ENCODE data around the gene CHD6. TPM values are rescaled to one million over a fixed set of nuclear protein-coding genes. Genes with fewer than 3 reads are reported as not detected.
A peak's percentile ranks its signal among the peaks of the same experiment; 100 is the strongest.

The CHD6 gene
- total RNA-seq, 2 experiments from 2014 or later, result 39.4 to 42.5 TPM

DNA sequence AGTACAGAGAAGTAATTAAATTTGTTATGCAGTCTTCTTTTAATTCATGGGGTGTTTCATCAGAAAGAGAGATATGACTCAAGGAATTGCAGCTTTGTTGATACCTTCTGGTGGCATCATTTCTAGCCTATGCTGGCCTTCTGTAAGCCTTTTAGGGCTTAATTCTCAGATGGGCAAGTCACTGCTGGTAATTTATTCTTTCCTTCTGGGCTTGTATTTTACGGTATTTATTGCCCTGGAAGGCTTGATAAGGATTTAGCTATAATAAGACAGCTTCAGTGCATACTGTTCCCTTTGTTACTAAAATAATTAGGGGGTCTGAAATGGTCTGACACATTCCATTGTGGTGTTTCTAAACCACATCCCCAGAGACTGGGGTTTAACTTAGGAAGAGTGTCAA is 193.6 kb downstream of the CHD6 start:
- no peak overlapping the region for H3K4me3 Mint-ChIP-seq
- no peak for DNase-seq
- H3K27ac Mint-ChIP-seq, result no peak overlapping the region
- ChIA-PET POLR2A (no interaction called here), CTCF (interaction anchor here (2.3 kb wide), 1 partner anchor 14 kb away, joined by 8 read pairs; no protein-coding TSS in a partner anchor)
- no peaks in the 10 kb centered on the region for H3K27me3 Mint-ChIP-seq
- peaks cover 83% of the 10 kb centered on the region for H3K36me3 Mint-ChIP-seq (ENCODE audit: low read depth)
- peaks cover 4% of the 10 kb centered on the region for H3K9me3 Mint-ChIP-seq
- peaks cover 52% of the 10 kb centered on the region for H3K4me1 Mint-ChIP-seq

DNA sequence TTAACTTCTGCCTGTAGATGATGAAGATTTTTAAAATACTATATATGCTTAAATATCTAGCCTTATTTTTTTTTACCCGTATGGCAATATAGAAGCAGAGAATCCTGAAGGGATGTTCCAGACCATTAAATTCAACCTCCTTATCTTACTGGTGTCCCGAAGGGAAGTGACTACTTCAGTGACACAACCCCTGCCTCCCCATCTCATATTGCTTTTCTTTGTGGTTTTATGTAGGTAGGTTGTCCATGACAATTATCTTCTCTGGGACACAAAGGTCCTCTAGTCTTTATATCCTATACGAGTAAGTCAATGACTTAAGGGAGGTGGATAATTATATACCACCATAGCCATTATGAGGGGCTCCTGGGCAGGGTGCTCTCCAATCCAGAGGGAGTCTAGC is 194.2 kb downstream of the CHD6 start:
- ChIA-PET CTCF (no interaction called here), POLR2A (no interaction called here)
- H3K36me3 Mint-ChIP-seq (ENCODE audit: low read depth), result peaks cover 79% of the 10 kb centered on the region
- no peak overlapping the region for H3K27ac Mint-ChIP-seq
- peaks cover 4% of the 10 kb centered on the region for H3K9me3 Mint-ChIP-seq
- H3K4me3 Mint-ChIP-seq, result no peak overlapping the region
- no peak for DNase-seq
- H3K4me1 Mint-ChIP-seq, result peaks cover 47% of the 10 kb centered on the region
- H3K27me3 Mint-ChIP-seq, result no peaks in the 10 kb centered on the region

DNA sequence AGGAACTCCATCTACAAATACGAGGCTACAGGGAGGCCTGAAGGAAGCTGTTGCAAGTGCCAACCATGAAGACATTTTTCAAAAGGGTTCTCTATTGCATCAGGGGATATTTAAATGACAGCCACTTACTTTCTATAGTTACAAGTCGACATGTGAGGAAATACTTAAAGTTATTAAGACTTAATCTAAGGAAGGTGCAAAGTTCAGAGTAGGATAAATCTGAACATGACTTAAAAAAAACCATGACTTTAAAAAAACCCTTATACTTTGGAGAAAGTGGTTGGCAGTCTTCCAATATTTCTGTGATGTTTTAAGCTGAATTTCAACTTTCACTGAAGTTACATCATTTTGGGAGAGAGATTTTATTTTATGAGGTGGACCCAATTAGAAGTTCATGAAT is 195.2 kb downstream of the CHD6 start:
- Mint-ChIP-seq H3K27ac (no peak overlapping the region), H3K4me1 (peaks cover 37% of the 10 kb centered on the region), H3K4me3 (no peak overlapping the region), H3K9me3 (no peaks in the 10 kb centered on the region), H3K27me3 (no peaks in the 10 kb centered on the region), H3K36me3 (ENCODE audit: low read depth) (peaks cover 74% of the 10 kb centered on the region)
- CTCF ChIA-PET, result interaction anchor here (0.6 to 1.0 kb wide), 2 partner anchors 11 to 176 kb away, joined by 3 read pairs; no protein-coding TSS in a partner anchor
- no peak for DNase-seq
- POLR2A ChIA-PET, result no interaction called here

DNA sequence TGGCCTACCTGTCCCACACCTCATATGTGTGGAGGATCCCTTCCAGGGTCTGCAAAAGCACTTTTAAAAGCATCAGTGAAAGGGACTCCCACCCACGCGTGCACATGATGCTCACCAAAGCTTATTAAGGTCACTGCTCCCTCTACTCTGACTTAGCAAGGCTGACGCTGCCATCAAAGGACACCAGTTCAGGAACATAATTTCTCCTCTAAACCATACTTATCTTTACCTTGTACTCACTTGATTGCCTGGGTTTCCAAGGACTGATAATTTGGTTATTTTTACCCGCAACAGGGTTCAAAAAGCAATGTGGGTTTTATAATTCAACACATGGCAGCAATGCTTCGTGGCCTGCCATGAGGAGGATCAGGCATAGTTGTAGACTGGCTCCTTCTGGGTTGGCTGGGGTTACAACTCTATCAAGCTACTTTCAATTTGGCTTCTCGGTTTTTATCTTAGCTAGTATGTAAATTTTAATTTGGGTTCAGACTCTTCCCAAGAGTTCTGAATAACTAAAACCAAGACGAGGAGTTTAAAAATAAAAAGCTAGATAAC is 199.4 kb downstream of the CHD6 start:
- CTCF ChIA-PET, result no interaction called here
- POLR2A ChIA-PET, result no interaction called here
- no peak overlapping the region for H3K27ac Mint-ChIP-seq
- H3K4me3 Mint-ChIP-seq, result no peak overlapping the region
- no peaks in the 10 kb centered on the region for H3K27me3 Mint-ChIP-seq
- no peaks in the 10 kb centered on the region for H3K9me3 Mint-ChIP-seq
- H3K36me3 Mint-ChIP-seq (ENCODE audit: low read depth), result peaks cover 67% of the 10 kb centered on the region
- no peak for DNase-seq
- peaks cover 20% of the 10 kb centered on the region for H3K4me1 Mint-ChIP-seq

DNA sequence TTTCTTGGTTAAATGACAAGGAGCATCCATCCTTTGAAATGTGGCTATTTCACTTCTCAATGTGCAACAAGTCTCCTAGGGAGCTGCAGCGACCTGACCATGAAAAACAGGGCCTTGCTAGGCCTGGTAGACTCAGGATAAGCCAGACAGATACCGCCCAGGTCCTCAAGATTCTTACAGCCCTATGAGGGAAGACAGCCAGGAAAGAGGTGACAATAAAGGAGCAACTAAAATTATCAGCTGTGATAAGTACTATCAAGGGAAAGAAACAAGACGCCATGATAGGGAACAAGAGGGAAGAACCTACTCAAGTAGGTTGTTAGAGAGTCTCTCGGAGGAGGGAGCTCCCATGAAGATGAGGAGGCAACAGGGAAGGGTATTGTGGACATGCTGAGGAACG is 200.1 kb downstream of the CHD6 start:
- ChIA-PET CTCF (interaction anchor here (1.9 kb wide), 1 partner anchor 9 kb away, joined by 11 read pairs; no protein-coding TSS in a partner anchor), POLR2A (no interaction called here)
- Mint-ChIP-seq H3K4me3 (no peak overlapping the region), H3K27ac (no peak overlapping the region), H3K36me3 (ENCODE audit: low read depth) (peaks cover 64% of the 10 kb centered on the region), H3K9me3 (no peaks in the 10 kb centered on the region), H3K4me1 (peaks cover 26% of the 10 kb centered on the region), H3K27me3 (no peaks in the 10 kb centered on the region)
- no peak for DNase-seq

DNA sequence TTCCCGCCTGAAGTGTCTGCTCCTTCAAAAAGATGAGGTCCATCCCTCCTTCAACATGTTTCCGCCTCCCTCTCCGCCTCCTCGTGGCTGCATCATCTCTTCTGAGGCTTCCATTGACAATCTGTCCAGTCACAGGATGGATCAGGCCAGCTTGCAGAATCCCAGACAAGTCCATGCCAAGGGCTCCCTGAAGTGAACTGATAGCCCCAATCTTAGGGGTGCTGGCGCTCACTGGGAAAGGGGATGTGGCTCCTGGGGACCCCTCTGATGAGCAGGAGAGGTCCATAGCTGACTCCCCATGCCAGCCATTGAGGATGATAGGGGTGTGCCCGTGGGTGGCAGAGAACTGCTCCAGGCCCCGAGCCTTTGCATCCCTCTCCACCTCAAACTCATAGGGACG is 203.0 kb downstream of the CHD6 start:
- no peak overlapping the region for H3K27ac Mint-ChIP-seq

DNA sequence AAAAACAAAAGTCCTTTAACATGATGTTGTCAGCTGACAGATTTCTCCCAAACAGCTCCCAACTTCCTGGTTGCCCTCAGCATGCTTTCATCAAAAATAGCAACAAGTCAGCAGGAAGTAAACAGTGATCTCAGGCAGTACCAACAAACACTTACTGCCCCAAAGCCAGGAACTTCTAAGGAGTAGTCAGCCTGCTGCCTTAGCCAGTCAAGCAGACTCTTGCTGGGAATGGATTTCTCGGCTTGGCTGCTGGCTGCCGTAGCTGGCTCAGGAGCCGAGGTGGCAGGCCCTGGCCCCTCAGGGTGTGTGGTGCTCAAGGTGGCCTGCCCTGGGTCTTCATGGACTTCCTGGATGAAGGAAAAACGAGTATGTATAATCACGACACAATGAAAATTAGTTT is 205.0 kb downstream of the CHD6 start:
- Mint-ChIP-seq H3K4me1 (peaks cover 34% of the 10 kb centered on the region), H3K36me3 (ENCODE audit: low read depth) (peaks cover 45% of the 10 kb centered on the region), H3K27ac (no peak overlapping the region), H3K4me3 (no peak overlapping the region), H3K27me3 (no peaks in the 10 kb centered on the region), H3K9me3 (no peaks in the 10 kb centered on the region)
- ChIA-PET CTCF (interaction anchor here (0.6 kb wide), 1 partner anchor 15 kb away, joined by 3 read pairs; no protein-coding TSS in a partner anchor), POLR2A (no interaction called here)
- DNase-seq, result no peak

More for the DNA sequence above, 203.0 kb downstream of the CHD6 start:
- Mint-ChIP-seq H3K27me3 (no peaks in the 10 kb centered on the region), H3K4me3 (no peak overlapping the region), H3K36me3 (ENCODE audit: low read depth) (peaks cover 45% of the 10 kb centered on the region), H3K9me3 (no peaks in the 10 kb centered on the region), H3K4me1 (peaks cover 22% of the 10 kb centered on the region)
- ChIA-PET POLR2A (no interaction called here), CTCF (no interaction called here)
- DNase-seq, result no peak

DNA sequence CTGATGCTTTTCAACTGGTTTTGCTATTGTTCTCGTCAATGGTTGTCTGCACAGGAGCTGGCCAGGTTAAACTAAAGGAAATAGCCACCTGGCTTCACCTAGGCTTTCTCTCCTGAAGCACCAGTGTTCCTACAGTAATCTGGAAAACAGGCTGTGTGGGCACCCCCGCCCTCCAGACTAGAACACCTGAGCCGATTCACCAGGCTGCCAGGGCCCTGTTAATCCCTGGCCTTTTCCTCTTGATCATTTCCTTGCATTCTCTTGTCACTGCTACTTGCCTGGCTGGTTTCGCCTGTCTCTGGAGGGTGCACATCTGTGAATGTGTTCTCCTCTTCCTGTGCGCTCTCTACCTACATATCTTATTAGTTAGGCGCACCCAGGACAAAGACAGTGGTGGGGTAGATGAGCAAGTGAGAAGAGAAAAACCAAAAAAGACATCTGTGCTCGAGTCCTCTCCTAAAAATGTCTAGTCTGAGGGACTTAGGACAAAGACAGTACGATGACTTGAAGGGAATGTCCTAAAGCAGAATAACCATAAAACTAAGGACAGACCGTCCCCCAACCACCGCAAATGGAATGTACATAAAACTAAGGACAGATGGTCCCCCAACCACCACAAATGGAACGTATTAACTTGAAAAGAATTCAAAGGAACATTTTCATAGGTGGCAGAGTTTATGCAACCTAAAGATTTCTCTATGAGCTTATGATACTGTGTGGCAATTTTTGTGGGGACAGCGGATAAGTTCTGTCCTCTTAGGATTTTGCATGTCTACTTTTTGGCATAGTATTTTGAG is 205.7 kb downstream of the CHD6 start:
- Mint-ChIP-seq H3K27ac (peak overlapping the region; percentile 28), H3K36me3 (ENCODE audit: low read depth) (peaks cover 42% of the 10 kb centered on the region), H3K4me1 (peaks cover 41% of the 10 kb centered on the region), H3K27me3 (no peaks in the 10 kb centered on the region), H3K9me3 (no peaks in the 10 kb centered on the region), H3K4me3 (no peak overlapping the region)
- no peak for DNase-seq
- CTCF ChIA-PET, result no interaction called here
- POLR2A ChIA-PET, result no interaction called here

DNA sequence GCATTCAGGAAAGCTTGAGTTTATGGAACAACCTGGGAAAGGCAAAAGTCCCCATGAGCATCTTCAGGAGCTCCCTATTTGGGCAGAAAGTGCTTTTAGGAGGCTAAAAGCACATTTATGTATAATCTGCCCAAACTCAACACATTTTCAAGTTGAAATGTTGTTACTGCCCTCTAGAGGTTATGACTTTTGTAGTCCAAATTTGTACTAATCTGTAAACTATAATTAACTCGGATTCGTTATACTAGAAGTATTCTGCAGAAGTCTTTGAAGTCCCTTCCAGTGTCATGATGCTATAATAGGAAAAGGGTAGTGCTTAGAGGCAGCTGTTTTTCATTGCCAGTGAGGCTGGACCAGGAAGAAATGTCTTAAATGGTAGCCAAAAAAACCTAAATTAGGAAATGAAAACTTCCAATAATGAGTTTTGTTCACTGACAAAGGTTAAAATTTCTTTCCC is 206.8 kb downstream of the CHD6 start:
- ChIA-PET POLR2A (no interaction called here), CTCF (interaction anchor here (0.9 to 2.0 kb wide), 5 partner anchors 9 to 70 kb away, joined by 3 to 8 read pairs (median 6); partner anchors contain the start of gene LPIN3)
- no peaks in the 10 kb centered on the region for H3K27me3 Mint-ChIP-seq
- H3K9me3 Mint-ChIP-seq, result no peaks in the 10 kb centered on the region
- H3K27ac Mint-ChIP-seq, result no peak overlapping the region
- H3K36me3 Mint-ChIP-seq (ENCODE audit: low read depth), result peaks cover 41% of the 10 kb centered on the region
- no peak for DNase-seq
- H3K4me3 Mint-ChIP-seq, result no peak overlapping the region
- H3K4me1 Mint-ChIP-seq, result peaks cover 44% of the 10 kb centered on the region

DNA sequence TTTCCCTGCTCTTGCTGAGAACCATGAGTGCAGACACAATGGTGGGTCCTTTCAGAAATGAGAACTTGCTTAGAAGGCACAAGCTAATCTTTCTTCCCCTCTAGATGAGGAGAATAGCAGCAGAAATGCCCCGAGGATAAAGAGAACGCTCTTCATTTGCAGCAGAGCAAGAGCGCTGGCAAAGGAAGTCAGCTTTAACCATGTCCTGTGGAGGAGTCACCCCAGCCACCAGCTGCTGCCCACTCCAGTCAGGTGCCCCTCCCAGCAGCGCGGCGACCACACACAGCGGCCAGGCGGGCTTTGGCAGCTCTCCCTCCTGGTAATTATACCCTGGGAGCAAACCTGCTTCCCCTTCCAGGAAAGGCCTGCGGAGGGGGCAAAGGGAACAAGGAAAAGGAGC is 209.2 kb downstream of the CHD6 start:
- Mint-ChIP-seq H3K4me1 (peaks cover 47% of the 10 kb centered on the region), H3K4me3 (no peak overlapping the region), H3K27me3 (no peaks in the 10 kb centered on the region), H3K9me3 (no peaks in the 10 kb centered on the region), H3K36me3 (ENCODE audit: low read depth) (peaks cover 38% of the 10 kb centered on the region), H3K27ac (peak overlapping the region; percentile 78)
- ChIA-PET POLR2A (no interaction called here), CTCF (interaction anchor here (1.3 kb wide), 1 partner anchor 70 kb away, joined by 3 read pairs; no protein-coding TSS in a partner anchor)
- DNase-seq, result no peak

DNA sequence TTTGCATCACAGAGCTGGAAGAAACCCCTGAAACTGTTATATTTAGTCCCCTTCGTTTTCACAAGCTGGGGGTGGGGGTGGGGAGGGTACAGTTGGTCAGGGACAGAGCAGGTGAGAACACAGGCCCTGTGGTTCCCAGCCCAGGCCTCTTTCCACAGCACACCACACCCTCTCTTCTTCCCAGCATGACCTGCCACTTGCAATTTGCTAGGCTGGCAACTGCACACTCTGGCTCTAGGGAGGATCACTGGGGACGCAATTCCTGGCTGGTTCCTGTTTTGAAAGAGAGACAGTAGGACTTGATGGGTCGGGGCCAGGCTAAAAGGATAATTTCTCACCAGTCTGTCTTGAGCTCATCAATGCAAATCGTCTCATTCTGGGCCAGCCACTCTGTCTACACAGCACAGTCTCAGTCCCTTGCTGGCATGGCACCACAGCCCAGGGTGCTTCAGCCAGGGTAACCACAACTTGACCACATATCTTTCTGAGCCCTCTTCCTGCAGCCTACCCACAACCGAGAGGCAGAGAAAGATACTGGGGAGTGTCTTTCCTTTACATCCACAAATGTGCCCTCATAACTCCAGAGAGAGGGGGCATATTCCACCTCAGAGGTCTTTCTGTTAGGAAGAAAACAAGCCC is 209.9 kb downstream of the CHD6 start:
- peaks cover 34% of the 10 kb centered on the region for H3K36me3 Mint-ChIP-seq (ENCODE audit: low read depth)
- H3K27ac Mint-ChIP-seq, result peak overlapping the region; percentile 78
- no peaks in the 10 kb centered on the region for H3K27me3 Mint-ChIP-seq
- peak; percentile 42 for DNase-seq
- no peak overlapping the region for H3K4me3 Mint-ChIP-seq
- H3K9me3 Mint-ChIP-seq, result no peaks in the 10 kb centered on the region
- H3K4me1 Mint-ChIP-seq, result peaks cover 42% of the 10 kb centered on the region
- ChIA-PET POLR2A (no interaction called here), CTCF (interaction anchor here (1.3 kb wide), 1 partner anchor 69 kb away, joined by 3 read pairs; no protein-coding TSS in a partner anchor)

DNA sequence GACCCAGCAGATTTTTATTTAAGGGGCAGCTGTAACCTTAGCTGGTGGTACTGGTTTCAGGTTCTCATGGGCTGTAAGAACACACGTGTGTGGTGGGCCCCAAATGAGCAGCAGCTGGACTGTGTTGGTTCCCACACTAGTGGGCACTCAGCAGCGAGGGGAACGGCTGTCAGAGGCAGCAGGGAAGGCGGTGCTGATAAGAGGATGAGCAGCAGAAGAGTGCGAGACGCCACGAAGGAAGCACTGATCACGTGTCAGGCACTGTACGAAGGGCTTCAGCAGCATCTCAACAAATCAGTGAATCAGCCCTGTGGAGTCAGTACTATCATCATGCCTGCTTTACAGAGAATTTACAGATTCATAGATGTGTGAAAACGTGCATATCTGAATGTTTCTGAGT is 210.6 kb downstream of the CHD6 start:
- no peak for DNase-seq
- Mint-ChIP-seq H3K9me3 (no peaks in the 10 kb centered on the region), H3K27ac (peak overlapping the region; percentile 7), H3K36me3 (ENCODE audit: low read depth) (peaks cover 36% of the 10 kb centered on the region), H3K27me3 (no peaks in the 10 kb centered on the region), H3K4me3 (no peak overlapping the region), H3K4me1 (peaks cover 40% of the 10 kb centered on the region)
- POLR2A ChIA-PET, result no interaction called here
- CTCF ChIA-PET, result interaction anchor here (0.7 kb wide), 1 partner anchor 166 kb away, joined by 3 read pairs; no protein-coding TSS in a partner anchor

DNA sequence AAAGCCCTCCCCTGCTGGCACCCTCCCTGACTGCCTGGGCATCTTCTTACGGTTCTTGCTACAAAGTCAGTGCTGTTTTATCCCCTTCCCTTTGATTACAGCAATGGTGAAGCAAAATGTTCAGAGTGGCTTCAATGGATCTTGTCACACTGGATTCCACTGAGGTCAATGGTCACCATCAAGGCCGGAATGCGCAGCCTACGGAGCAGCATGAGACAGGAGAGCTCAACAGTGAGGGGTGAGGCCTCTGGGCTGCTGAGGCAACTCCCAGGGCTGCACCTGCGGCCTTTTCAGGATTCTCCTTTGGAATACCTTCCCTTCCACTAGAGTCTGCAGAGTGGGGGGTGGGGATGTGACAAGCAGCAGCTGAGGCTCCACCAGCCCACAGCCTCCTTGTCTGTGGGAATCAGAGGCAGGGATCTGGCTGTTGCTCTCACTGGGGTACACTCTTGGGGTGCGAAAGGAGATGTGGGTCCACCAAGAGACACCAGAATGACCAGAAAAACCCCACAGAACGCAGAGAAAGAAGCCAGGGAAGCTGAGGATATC is 211.2 kb downstream of the CHD6 start:
- no peak overlapping the region for H3K27ac Mint-ChIP-seq
- CTCF ChIA-PET, result interaction anchor here (0.7 kb wide), 1 partner anchor 166 kb away, joined by 3 read pairs; no protein-coding TSS in a partner anchor

More for the DNA sequence above, 211.2 kb downstream of the CHD6 start:
- H3K4me1 Mint-ChIP-seq, result peaks cover 34% of the 10 kb centered on the region
- POLR2A ChIA-PET, result no interaction called here
- H3K4me3 Mint-ChIP-seq, result no peak overlapping the region
- H3K36me3 Mint-ChIP-seq (ENCODE audit: low read depth), result peaks cover 38% of the 10 kb centered on the region
- H3K9me3 Mint-ChIP-seq, result no peaks in the 10 kb centered on the region
- no peak for DNase-seq
- no peaks in the 10 kb centered on the region for H3K27me3 Mint-ChIP-seq

Data from activated CD4-positive, alpha-beta T cell treated with anti-CD3 and anti-CD28 coated beads, Interleukin-2, amount 10 ng/mL, durations not matched to agents 7 days and 5 days (primary cell).